H9 (cell line): ENCODE measurements around the gene FAM24B. TPM values are rescaled to one million over a fixed set of nuclear protein-coding genes. Genes with fewer than 3 reads are reported as not detected.

Experiments
- DNase-seq: peaks from one replicate; pipeline ENCODE4 v3.0.0-alpha.2; 2017
- H2AFZ ChIP-seq: one replicate; pipeline ENCODE4 v1.6.1; 2013; ENCODE audit warnings: mild to moderate bottlenecking, low read length, control low read depth, moderate library complexity
- H2AK5ac ChIP-seq: 2 replicates; pipeline ENCODE4 v1.6.1; 2013; ENCODE audit warnings: low read length, control low read depth, mixed read lengths; ENCODE audit not compliant: insufficient read length
- H2BK120ac ChIP-seq: one replicate; pipeline ENCODE4 v1.6.1; 2013; ENCODE audit warnings: low read depth, mild to moderate bottlenecking, low read length, control low read depth, inconsistent platforms; ENCODE audit not compliant: poor library complexity, severe bottlenecking
- H2BK12ac ChIP-seq: 2 replicates; pipeline ENCODE4 v1.6.1; 2013; ENCODE audit warnings: low read length, control low read depth, mixed read lengths, low read depth; ENCODE audit not compliant: insufficient read length
- H2BK15ac ChIP-seq: 2 replicates; pipeline ENCODE4 v1.6.1; 2013; ENCODE audit warnings: low read depth, low read length, control low read depth
- H2BK20ac ChIP-seq: one replicate; pipeline ENCODE4 v1.6.1; 2013; ENCODE audit warnings: low read depth, mild to moderate bottlenecking, low read length, control low read depth, inconsistent platforms; ENCODE audit not compliant: poor library complexity, severe bottlenecking
- H2BK5ac ChIP-seq: 2 replicates; pipeline ENCODE4 v1.6.1; 2013; ENCODE audit warnings: low read length, control low read depth, mixed read lengths; ENCODE audit not compliant: insufficient read length
- H3K14ac ChIP-seq: 2 replicates; pipeline ENCODE4 v1.6.1; 2013; ENCODE audit warnings: low read length, control low read depth; ENCODE audit not compliant: insufficient read depth
- H3K18ac ChIP-seq: 2 replicates; pipeline ENCODE4 v1.6.1; 2013; ENCODE audit warnings: low read depth, mild to moderate bottlenecking, mixed read lengths, low read length, control low read depth; ENCODE audit not compliant: insufficient read length
- H3K23ac ChIP-seq: 2 replicates; pipeline ENCODE4 v1.6.1; 2013; ENCODE audit warnings: low read length, control low read depth, mixed read lengths, low read depth; ENCODE audit not compliant: insufficient read length
- H3K23me2 ChIP-seq: 2 replicates; pipeline ENCODE4 v1.6.1; 2013; ENCODE audit warnings: low read depth, mild to moderate bottlenecking, mixed read lengths, low read length, control low read depth; ENCODE audit not compliant: insufficient read length, poor library complexity, severe bottlenecking
- H3K27ac ChIP-seq: 2 replicates; pipeline ENCODE4 v1.5.1; 2013; ENCODE audit warnings: low read length, control low read depth, mixed read lengths, low read depth; ENCODE audit not compliant: insufficient read length
- H3K27me3 ChIP-seq: 2 replicates; pipeline ENCODE4 v1.6.1; 2013; ENCODE audit warnings: low read length, control low read depth, inconsistent platforms; ENCODE audit not compliant: insufficient read depth
- H3K4ac ChIP-seq: 2 replicates; pipeline ENCODE4 v1.6.1; 2013; ENCODE audit warnings: low read depth, mild to moderate bottlenecking, control low read depth, inconsistent platforms, low read length, moderate library complexity
- H3K4me1 ChIP-seq: 2 replicates; pipeline ENCODE4 v1.6.1; 2013; ENCODE audit warnings: low read length, control low read depth, inconsistent platforms; ENCODE audit not compliant: insufficient read depth
- H3K4me2 ChIP-seq: 2 replicates; pipeline ENCODE4 v1.6.1; 2013; ENCODE audit warnings: low read length, control low read depth, mixed read lengths; ENCODE audit not compliant: insufficient read length, insufficient read depth
- H3K56ac ChIP-seq: 2 replicates; pipeline ENCODE4 v1.6.1; 2013; ENCODE audit warnings: low read depth, mild to moderate bottlenecking, mixed read lengths, low read length, control low read depth; ENCODE audit not compliant: insufficient read length
- H3K79me1 ChIP-seq: 2 replicates; pipeline ENCODE4 v1.6.1; 2013; ENCODE audit warnings: low read depth, mild to moderate bottlenecking, moderate library complexity, low read length, control low read depth, inconsistent platforms; ENCODE audit not compliant: insufficient read depth, poor library complexity, severe bottlenecking
- H3K79me2 ChIP-seq: 2 replicates; pipeline ENCODE4 v1.6.1; 2013; ENCODE audit warnings: low read length, control low read depth, inconsistent platforms; ENCODE audit not compliant: insufficient read depth
- H3K9ac ChIP-seq: 2 replicates; pipeline ENCODE4 v1.6.1; 2013; ENCODE audit warnings: low read length, control low read depth, mixed read lengths; ENCODE audit not compliant: insufficient read length; ENCODE audit errors: extremely low read depth
- H3K9me3 ChIP-seq: one replicate; pipeline ENCODE4 v1.6.1; 2013; ENCODE audit warnings: low read depth, low read length, inconsistent platforms; ENCODE audit not compliant: control insufficient read depth
- H3T11ph ChIP-seq: one replicate; pipeline ENCODE4 v1.6.1; 2013; ENCODE audit warnings: mild to moderate bottlenecking, low read length, control low read depth, inconsistent platforms
- H4K20me1 ChIP-seq: one replicate; pipeline ENCODE4 v1.6.1; 2013; ENCODE audit not compliant: control insufficient read depth, insufficient read length, insufficient read depth
- H4K5ac ChIP-seq: 2 replicates; pipeline ENCODE4 v1.6.1; 2013; ENCODE audit warnings: low read depth, mild to moderate bottlenecking, mixed read lengths, low read length, control low read depth; ENCODE audit not compliant: insufficient read length
- H4K8ac ChIP-seq: replicated peaks from 2 replicates; pipeline ENCODE4 v1.6.1; 2013; ENCODE audit warnings: low read length, control low read depth, mixed read lengths, low read depth; ENCODE audit not compliant: insufficient read length
- H4K91ac ChIP-seq: 2 replicates; pipeline ENCODE4 v1.6.1; 2013; ENCODE audit warnings: low read depth, mild to moderate bottlenecking, moderate library complexity, mixed read lengths, low read length, control low read depth; ENCODE audit not compliant: insufficient read length
- H3K27ac Mint-ChIP-seq, 3 experiments: 2 replicates in 2 of 3; 3 replicates in 1 of 3; pipeline ENCODE4 v1.8.0; 2020 to 2021; ENCODE audit warnings: mixed read lengths in 3 of 3, mild to moderate bottlenecking in 1 of 3, moderate library complexity in 1 of 3
- H3K27me3 Mint-ChIP-seq: 2 replicates; pipeline ENCODE4 v1.8.0; 2021; ENCODE audit warnings: low read depth, mild to moderate bottlenecking, moderate library complexity, mixed read lengths
- H3K36me3 Mint-ChIP-seq, 3 experiments: 2 replicates in 2 of 3; 3 replicates in 1 of 3; pipeline ENCODE4 v1.8.0; 2020 to 2021; ENCODE audit warnings: low read depth in 3 of 3, mixed read lengths in 3 of 3; ENCODE audit not compliant: insufficient read depth in 1 of 3
- H3K4me1 Mint-ChIP-seq, 2 experiments: 2 replicates each; pipeline ENCODE4 v1.8.0; 2020; ENCODE audit warnings: mixed read lengths in 2 of 2
- H3K4me3 Mint-ChIP-seq, 2 experiments: 2 replicates in 1 of 2; 3 replicates in 1 of 2; pipeline ENCODE4 v1.8.0; 2020 to 2021; ENCODE audit warnings: mild to moderate bottlenecking in 2 of 2, mixed read lengths in 2 of 2, moderate library complexity in 1 of 2
- H3K9me3 Mint-ChIP-seq, 2 experiments: 2 replicates in 1 of 2; 3 replicates in 1 of 2; pipeline ENCODE4 v1.8.0; 2020; ENCODE audit warnings: mild to moderate bottlenecking in 2 of 2, mixed read lengths in 2 of 2, moderate library complexity in 1 of 2
- CTCF ChIP-seq: fragments of 200-600 bp; sonication (generic); conservative IDR thresholded peaks from 3 replicates; pipeline ENCODE4 v1.8.0; 2021; ENCODE audit warnings: antibody characterized with exemption, mild to moderate bottlenecking
- WGBS: extraction: QIAGEN DNeasy Blood & Tissue Kit; methylation state at CpG from one replicate; pipeline ENCODE4 v1.1.7; 2013; ENCODE audit warnings: missing lambda C conversion rate, low lambda C conversion rate, mixed read lengths; ENCODE audit not compliant: insufficient read length; ENCODE audit errors: extremely low coverage; 5-methylcytosine and 5-hydroxymethylcytosine counted together
- total RNA-seq: library from RNA; stranded (reverse); gene quantifications from 2 replicates; pipeline ENCODE4 v1.2.1, GENCODE V29; 2021

The FAM24B gene
- total RNA-seq, 1 experiment from 2014 or later = not detected

- no peak for TF ChIP-seq CTCF
- Histone ChIP-seq H3K18ac (no peak overlapping the region), H3K23me2 (no peaks in the 10 kb centered on the region), H3K79me1 (no peaks in the 10 kb centered on the region), H2BK12ac (no peak overlapping the region), H4K5ac (no peak overlapping the region), H2BK5ac (no peak overlapping the region), H3K4ac (no peak overlapping the region), H3K56ac (no peak overlapping the region), H3K9me3 (no peaks in the 10 kb centered on the region), H2AFZ (no peak overlapping the region), H3K23ac (no peak overlapping the region), H3T11ph (no peak overlapping the region), H4K91ac (no peak overlapping the region), H2BK120ac (no peak overlapping the region), H3K79me2 (no peaks in the 10 kb centered on the region), H3K27me3 (no peaks in the 10 kb centered on the region; the same call in 1 of the 2 replicates), H4K20me1 (no peaks in the 10 kb centered on the region), H2BK15ac (no peak overlapping the region), H3K27ac (no peak overlapping the region), H3K14ac (no peak overlapping the region), H4K8ac (no peak overlapping the region), H3K4me1 (no peaks in the 10 kb centered on the region; the same call in 1 of the 2 replicates), H2BK20ac (no peak overlapping the region), H3K4me2 (no peak overlapping the region), H2AK5ac (no peak overlapping the region), H3K9ac (no peak overlapping the region)
- Mint-ChIP-seq H3K36me3 (peaks cover 3 to 20% (median 8%) of the 10 kb centered on the region in 3 experiments; a peak in 5 of 7 replicates), H3K4me1 (peaks cover 4 to 6% of the 10 kb centered on the region in 2 experiments; a peak in 3 of 4 replicates), H3K27me3 (peaks cover 3% of the 10 kb centered on the region; the same call in 1 of the 2 replicates), H3K27ac (no peak overlapping the region), H3K9me3 (no peaks in the 10 kb centered on the region), H3K4me3 (no peak overlapping the region)
- WGBS = no CpG with 5 or more reads among the region's 8 CpGs
- no peak for DNase-seq
These were observed 49.9 kb downstream of the FAM24B start for GRCh38 chr10:122829454-122829853.
